Heart right ventricle (tissue), 16 donors: Measurements from ENCODE around the gene CRYAA. TPM values are rescaled to one million over a fixed set of nuclear protein-coding genes. Genes with fewer than 3 reads are reported as not detected.
A peak's percentile ranks its signal among the peaks of the same experiment; 100 is the strongest.

Experiments
- ATAC-seq, 8 donors: fragments of 200-7000 bp; cut with Tn5 transposase; one replicate each; pipeline ENCODE4 v1.9.1; 2020; ENCODE audit warnings: mild to moderate bottlenecking in 8 of 8, moderate library complexity in 8 of 8, moderate number of reproducible peaks in 1 of 8
- DNase-seq, 2 donors: peaks; one replicate each; pipeline ENCODE4 v3.0.0-alpha.2; 2020
- H3K27ac ChIP-seq, 10 donors: fragments of 200-600 bp; sonication (generic) in 2 of 10; one replicate each; pipeline versions ENCODE4 v1.5.0 to v1.8.0; 2020 to 2022; ENCODE audit warnings: mild to moderate bottlenecking in 3 of 10
- H3K27me3 ChIP-seq, 7 donors: fragments of 200-600 bp; one replicate each; pipeline ENCODE4 v1.8.0; 2021 to 2022; ENCODE audit warnings: mild to moderate bottlenecking in 2 of 7
- H3K36me3 ChIP-seq, 9 donors: fragments of 200-600 bp; sonication (generic) in 1 of 9; one replicate each; pipeline versions ENCODE4 v1.5.0 to v1.8.0; 2020 to 2022; ENCODE audit warnings: mild to moderate bottlenecking in 2 of 9
- H3K4me1 ChIP-seq, 9 donors: fragments of 200-600 bp; sonication (generic) in 1 of 9; one replicate each; pipeline versions ENCODE4 v1.5.0 to v1.8.0; 2020 to 2022; ENCODE audit warnings: mild to moderate bottlenecking in 4 of 9
- H3K4me3 ChIP-seq, 10 donors: fragments of 200-600 bp; sonication (generic) in 2 of 10; one replicate each; pipeline versions ENCODE4 v1.5.0 to v1.8.0; 2020 to 2022; ENCODE audit warnings: mild to moderate bottlenecking in 7 of 10, moderate library complexity in 2 of 10
- H3K9me3 ChIP-seq, 11 donors: fragments of 200-600 bp in 10 of 11; sonication (generic) in 2 of 11; one replicate each; pipeline versions ENCODE4 v1.5.0 to v1.8.0; 2013 to 2022; ENCODE audit warnings: mild to moderate bottlenecking in 2 of 11, control low read depth in 1 of 11, moderate library complexity in 1 of 11
- WGBS, 2 donors: extraction: QIAGEN DNeasy Blood & Tissue Kit; methylation state at CpG; one replicate each; pipeline ENCODE4 v1.1.7; 2013; ENCODE audit warnings: inconsistent platforms in 1 of 2; 5-methylcytosine and 5-hydroxymethylcytosine counted together
- intact Hi-C, 10 donors: fragments of 100-400 bp; cut with DNase I; formaldehyde crosslinking; loops; one replicate each; pipeline versions ENCODE4 v1.11.1 to v1.14.2; 2022
- polyA plus RNA-seq, 2 donors: library from polyadenylated mRNA; stranded (reverse); fragments of 200-250 nt; gene quantifications; one replicate each; pipeline ENCODE4 v1.2.3, GENCODE V29; 2013
- total RNA-seq, 10 donors: library from RNA; stranded (reverse); fragmentation: NEBNext Ultra II Directional in 3 of 10; extraction: Animal tissue kit (Norgen Biotek cat#: 25700) in 3 of 10; gene quantifications; one replicate each; pipeline versions ENCODE4 v1.2.1 to v1.2.4, GENCODE V29; 2021 to 2023
- TF ChIP-seq, protein P1 (sequence below), 9 donors: fragments of 200-600 bp; sonication (generic) in 2 of 9; IDR thresholded peaks; one replicate each; pipeline versions ENCODE4 v1.5.0 to v1.8.0; 2021 to 2022; ENCODE audit warnings: antibody characterized with exemption in 9 of 9, mild to moderate bottlenecking in 5 of 9, moderate library complexity in 1 of 9
- donor health status: Arrhythmogenic right ventricular cardiomyopathy.
- donor health status: ischemic (EF 13 %, LVEDD 7.1; RV severe dilation, severe dysfunction).
- donor health status: healthy with polysubstance abuse.
- donor health status: DM: no; HTN: yes; CAD: no.
- donor health status: DM: no; HTN: no; CAD: no.
- donor health status: ischemic (EF 25% LVEDD 6.9; RV normal size, moderate dysfunction).
- donor health status: ischemic (EF 25% LVEDD 5.7; RV mildly dilated, moderate dysfunction).
- donor health status: healthy.
- donor health status: DM: yes; HTN: yes; CAD: no.
- donor health status: Ischemic cardiomyopathy.
- donor health status: ischemic (EF 35%, LVEDD 5.7; RV mildly dilated, moderate dysfunction).
- donor health status: nonischemic (EF 11% LVEDD 7.7; RV severe dilation, severe dysfunction).
- donor health status: DM: yes; HTN: yes; CAD: no.
- donor health status: PGD.
- donor health status: ischemic (EF 29% LVEDD 5.4; RV normal size, mild dysfunction).
- donor health status: nonischemic (EF 23%, LVEDD 6.1; RV moderate dilation, normal function).

CRYAA gene
- total and polyA plus RNA-seq, 12 donors, result not detected

DNA sequence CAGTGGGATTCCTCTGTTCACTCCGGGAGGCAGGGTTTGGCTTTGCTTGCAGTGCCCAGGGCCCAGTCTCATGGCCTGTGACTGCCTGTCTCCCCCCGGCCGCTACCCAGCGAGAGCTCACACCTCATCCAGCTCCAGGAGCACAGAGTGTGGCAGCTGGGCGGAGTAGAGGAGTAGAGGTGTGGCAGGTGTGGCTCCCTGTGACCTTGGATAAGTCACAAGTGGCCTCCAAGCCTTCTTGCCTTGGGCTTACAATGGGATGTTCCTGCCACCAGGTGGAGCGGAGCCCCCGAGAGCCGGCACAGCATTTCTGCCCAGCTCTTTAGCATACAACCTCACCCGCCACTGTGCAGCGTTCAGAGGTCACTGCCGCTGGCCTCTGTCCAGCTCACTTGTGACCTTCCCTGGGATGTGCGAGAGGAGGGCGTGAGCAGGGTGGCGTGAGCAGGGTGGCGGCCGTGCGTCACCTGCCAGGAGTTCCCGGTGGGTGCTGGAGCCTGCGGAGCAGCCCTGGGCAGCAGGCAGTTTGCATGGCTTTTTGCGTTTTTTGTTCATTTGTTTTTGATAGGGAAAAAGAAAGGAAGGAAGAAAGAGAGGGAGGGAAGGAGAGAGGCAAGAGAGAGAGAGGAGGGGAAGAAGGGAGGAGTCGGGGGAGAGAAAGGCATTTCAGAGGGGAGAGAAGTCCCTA, 42.4 kb downstream of the CRYAA start:
- H3K27ac ChIP-seq, result no peak overlapping the region
- TF ChIP-seq, protein P1, sequence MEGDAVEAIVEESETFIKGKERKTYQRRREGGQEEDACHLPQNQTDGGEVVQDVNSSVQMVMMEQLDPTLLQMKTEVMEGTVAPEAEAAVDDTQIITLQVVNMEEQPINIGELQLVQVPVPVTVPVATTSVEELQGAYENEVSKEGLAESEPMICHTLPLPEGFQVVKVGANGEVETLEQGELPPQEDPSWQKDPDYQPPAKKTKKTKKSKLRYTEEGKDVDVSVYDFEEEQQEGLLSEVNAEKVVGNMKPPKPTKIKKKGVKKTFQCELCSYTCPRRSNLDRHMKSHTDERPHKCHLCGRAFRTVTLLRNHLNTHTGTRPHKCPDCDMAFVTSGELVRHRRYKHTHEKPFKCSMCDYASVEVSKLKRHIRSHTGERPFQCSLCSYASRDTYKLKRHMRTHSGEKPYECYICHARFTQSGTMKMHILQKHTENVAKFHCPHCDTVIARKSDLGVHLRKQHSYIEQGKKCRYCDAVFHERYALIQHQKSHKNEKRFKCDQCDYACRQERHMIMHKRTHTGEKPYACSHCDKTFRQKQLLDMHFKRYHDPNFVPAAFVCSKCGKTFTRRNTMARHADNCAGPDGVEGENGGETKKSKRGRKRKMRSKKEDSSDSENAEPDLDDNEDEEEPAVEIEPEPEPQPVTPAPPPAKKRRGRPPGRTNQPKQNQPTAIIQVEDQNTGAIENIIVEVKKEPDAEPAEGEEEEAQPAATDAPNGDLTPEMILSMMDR (IDR thresholded peaks at IDR 0.05), result peak in 8 of 9 donors; percentile 36 to 62 (median 55)

DNA sequence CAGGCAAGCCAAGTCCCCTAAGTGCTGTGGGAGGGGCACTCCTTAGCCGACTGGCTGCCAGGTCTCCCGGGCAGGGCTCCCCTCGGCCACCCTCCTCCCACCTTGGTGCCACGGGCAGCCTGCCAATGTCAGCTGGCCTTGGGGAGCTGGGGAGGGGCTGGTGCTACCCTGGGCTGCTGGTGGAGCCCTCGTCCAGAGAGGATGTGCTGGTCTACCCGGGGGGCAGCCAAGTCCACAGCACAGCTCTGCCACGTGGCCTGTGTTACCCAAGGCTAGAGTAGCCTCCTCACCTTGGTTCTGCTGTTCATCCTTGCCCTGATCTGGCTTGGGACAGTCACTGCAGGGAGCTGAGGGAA, 42.9 kb downstream of the CRYAA start:
- DNase-seq (no peak), ATAC-seq (peak in 7 of 8 donors; percentile 17 to 67 (median 52))
- Histone ChIP-seq H3K27me3 (peaks cover 0 to 7% (median 4%) of the 10 kb centered on the region in 7 donors), H3K27ac (no peak overlapping the region), H3K36me3 (no peaks in the 10 kb centered on the region), H3K9me3 (no peaks in the 10 kb centered on the region), H3K4me3 (peak overlapping the region in 2 of 10 donors; percentile 18 to 26), H3K4me1 (peaks cover 0 to 9% (median 2%) of the 10 kb centered on the region in 9 donors)
- TF ChIP-seq, protein P1 (IDR thresholded peaks at IDR 0.05), result no peak
- intact Hi-C loops, result no loop called here
- WGBS, 2 donors, result 38 to 41% methylated on average over 7 of the region's 7 CpGs

More for the DNA sequence above, 42.4 kb downstream of the CRYAA start:
- peak; percentile 67 to 89 (median 84) for ATAC-seq
- no peaks in the 10 kb centered on the region for H3K36me3 ChIP-seq
- peaks cover 0 to 7% (median 4%) of the 10 kb centered on the region in 7 donors for H3K27me3 ChIP-seq
- H3K4me3 ChIP-seq, result peak overlapping the region in 3 of 10 donors; percentile 18 to 26 (median 24)
- 45 to 47% methylated on average over 21 of the region's 21 CpGs for WGBS, 2 donors
- DNase-seq, result peak in 1 of 2 donors; percentile 55
- no peaks in the 10 kb centered on the region for H3K9me3 ChIP-seq
- H3K4me1 ChIP-seq, result peaks cover 0 to 9% (median 2%) of the 10 kb centered on the region in 9 donors
- intact Hi-C loops, result no loop called here

Other genes starting within 250 kb of the CRYAA start
- under 1 TPM in 1 of 10 donors, not detected in 9; 0.09 TPM for gene ERVH48-1, start 243.4 kb upstream of the CRYAA start, total RNA-seq
- under 1 TPM in 1 of 2 donors, not detected in 1; 0.03 TPM for gene ERVH48-1, start 243.4 kb upstream of the CRYAA start, polyA plus RNA-seq
- gene PKNOX1, start 194.4 kb upstream of the CRYAA start, total RNA-seq, result 10 to 100 TPM in 2 of 10 donors, 1 to 10 TPM in 8; 5.0 to 11.6 (median 7.7) TPM
- gene PKNOX1, start 194.4 kb upstream of the CRYAA start, polyA plus RNA-seq, result 1 to 10 TPM; 5.8 to 6.0 TPM
- gene CBS, start 93.2 kb upstream of the CRYAA start, total RNA-seq, result 10 to 100 TPM in 1 of 10 donors, 1 to 10 TPM in 9; 4.0 to 17.9 (median 5.4) TPM
- gene CBS, start 93.2 kb upstream of the CRYAA start, polyA plus RNA-seq, result 10 to 100 TPM in 1 of 2 donors, 1 to 10 TPM in 1; 4.3 to 22.1 TPM
- 10 to 100 TPM in 1 of 10 donors, 1 to 10 TPM in 9; 2.7 to 12.4 (median 6.3) TPM for gene U2AF1, start 61.4 kb upstream of the CRYAA start, total RNA-seq
- 10 to 100 TPM; 21.9 to 48.0 TPM for gene U2AF1, start 61.4 kb upstream of the CRYAA start, polyA plus RNA-seq